NAMALWA (cell line): Measurements from ENCODE around the gene SLC2A5.
"Not testable (repeated sequence)": the region's sequence is repeated elsewhere in the genome, so short reads cannot be mapped to it uniquely, and the experiment has no call there.

Source experiments
- DNase-seq: peaks from one replicate; pipeline ENCODE4 v3.0.0-alpha.2; 2015; ENCODE audit warnings: low spot score

Gene SLC2A5

GRCh38 chr1:9035226-9035625 is 34.2 kb downstream of the SLC2A5 start:
- no peak for DNase-seq

GRCh38 chr1:9033363-9033762 is 36.1 kb downstream of the SLC2A5 start:
- no peak for DNase-seq

DNA sequence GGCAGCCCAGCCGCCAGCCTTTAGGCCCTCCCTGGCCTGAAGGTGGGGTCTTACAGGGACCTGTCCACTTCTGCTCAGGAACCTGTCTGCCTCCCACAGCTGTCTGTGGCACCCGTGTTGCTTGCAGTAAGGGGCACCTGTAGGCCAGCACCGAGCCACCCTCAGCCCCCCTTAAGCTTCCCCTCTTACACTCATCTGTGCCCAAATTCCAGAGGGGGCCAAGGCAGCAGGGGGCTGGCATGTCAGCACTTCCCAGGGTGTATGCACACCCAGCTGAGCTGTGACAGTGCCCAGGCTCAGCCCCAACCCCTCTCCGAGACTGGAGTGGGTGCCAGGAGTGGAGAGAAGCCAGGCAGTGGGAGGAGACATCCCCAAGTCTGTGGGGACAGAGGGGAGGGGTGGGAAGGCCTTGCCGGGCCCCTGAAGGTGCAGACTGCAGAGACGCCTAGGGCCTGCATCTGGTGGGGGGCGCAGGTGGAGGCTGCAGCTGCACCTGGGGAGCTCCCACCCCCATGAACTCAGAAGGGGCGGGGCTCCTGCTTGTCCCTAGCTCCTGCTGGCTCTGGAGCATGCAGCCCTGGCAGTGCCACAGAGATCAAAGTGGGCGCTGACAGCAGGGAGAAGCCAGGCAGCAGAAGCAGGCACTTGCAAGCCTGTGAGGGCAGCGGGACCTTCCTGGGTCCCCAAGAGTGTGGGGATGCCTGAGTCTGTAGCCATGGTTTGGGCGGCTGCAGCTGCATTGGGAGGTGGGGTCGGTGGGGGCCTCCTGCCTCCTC is 37.8 kb downstream of the SLC2A5 start:
- no peak for DNase-seq

- DNase-seq: not testable (repeated sequence)
Measured at GRCh38 chr1:9031077-9031476, 38.4 kb downstream of the SLC2A5 start.

GRCh38 chr1:9028921-9029705 is 40.3 kb downstream of the SLC2A5 start:
- no peak for DNase-seq

DNA sequence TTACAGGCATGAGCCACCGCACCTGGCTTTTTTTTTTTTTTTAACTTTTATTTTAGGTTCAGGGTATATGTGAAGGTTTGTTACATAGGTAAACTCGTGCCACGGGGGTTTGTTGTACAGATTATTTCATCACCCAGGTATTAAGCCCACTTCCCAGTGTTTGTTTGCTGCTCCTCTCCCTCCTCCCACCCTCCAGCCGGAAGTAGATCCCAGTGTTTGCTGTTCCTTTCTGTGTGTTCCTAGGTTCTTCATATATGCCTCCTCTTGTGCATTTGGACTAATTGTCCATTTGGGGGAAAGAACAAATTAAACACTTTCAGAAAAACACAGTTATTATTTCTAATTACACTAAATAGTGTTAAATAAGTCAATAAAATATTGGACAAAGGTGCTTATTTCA is 42.1 kb downstream of the SLC2A5 start:
- DNase-seq: no peak

DNA sequence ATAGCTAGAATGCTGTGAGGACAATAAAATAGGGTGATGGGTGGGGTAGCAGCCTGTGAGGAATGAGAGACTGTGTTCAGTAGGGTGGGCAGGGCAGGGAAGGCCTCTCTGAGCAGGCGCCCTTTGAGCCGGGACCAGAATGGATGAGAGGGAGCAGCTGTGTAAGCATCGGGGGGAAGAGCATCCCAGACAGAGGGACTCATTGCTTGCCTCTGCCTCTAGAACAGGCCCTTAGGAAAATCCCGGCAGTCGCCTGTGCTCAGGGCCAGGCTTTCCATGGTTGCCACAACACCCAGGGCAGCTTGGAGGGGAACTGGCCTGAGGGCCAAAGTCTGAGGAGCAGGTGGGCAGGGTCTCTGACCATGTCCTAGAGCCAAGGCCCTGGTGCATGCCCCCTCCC is 44.0 kb downstream of the SLC2A5 start:
- no peak for DNase-seq

GRCh38 chr1:9024837-9025236 is 44.6 kb downstream of the SLC2A5 start:
- no peak for DNase-seq

- DNase-seq: no peak
Measured at GRCh38 chr1:9022773-9023172, 46.7 kb downstream of the SLC2A5 start.

DNA sequence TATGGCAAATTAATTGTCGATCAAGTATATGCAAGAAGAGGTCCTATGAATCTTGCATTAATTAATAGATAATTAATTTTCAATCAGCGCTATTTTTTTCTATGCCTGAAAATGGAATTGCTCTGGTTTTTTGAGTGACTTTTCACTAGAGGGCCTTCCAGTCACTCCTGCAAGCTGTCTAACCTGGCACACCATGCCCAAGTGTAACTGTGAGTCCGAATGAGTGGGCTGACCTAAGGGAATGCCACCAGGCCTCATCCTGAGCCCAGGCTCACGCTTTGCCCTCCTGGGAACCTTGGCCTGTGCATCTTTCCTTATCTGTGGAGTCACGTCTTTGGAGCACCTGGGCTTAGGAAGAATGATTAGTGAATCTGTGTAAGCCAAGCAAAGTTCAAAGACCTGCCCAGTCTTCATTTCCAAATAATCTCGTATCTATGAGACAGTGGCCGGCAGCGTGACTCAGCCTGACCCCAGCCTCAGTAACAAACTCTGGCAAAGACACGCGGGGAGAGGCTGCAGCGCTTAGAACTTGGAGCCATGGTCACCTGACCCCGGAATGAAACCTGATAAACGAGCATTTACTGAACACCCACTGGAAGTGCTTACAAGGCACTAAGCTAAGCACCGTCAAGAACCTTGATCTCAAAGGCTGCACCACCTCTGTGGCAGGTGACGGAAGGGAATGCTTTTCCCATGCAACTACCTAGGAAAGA is 47.3 kb downstream of the SLC2A5 start:
- not testable (repeated sequence) for DNase-seq

DNA sequence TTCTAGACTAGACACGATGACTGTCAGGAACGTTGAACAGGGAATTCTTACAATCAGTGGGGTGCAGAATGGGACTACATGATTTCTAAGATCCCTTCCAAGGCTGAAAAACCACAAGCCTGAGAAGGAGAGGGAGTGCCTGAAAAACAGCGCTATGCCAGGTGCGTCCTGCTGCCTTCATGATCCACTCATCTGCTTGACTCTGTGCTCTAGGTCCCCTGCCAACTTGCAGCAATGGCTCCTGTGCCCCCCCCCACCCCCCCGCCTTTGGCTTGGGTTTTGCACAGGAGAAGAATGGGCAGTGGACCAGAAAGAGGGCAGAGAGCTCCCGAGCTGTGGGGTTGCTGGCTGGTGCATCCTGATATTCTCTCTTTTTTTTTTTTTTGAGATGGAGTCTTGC is 49.1 kb downstream of the SLC2A5 start:
- no peak for DNase-seq

DNA sequence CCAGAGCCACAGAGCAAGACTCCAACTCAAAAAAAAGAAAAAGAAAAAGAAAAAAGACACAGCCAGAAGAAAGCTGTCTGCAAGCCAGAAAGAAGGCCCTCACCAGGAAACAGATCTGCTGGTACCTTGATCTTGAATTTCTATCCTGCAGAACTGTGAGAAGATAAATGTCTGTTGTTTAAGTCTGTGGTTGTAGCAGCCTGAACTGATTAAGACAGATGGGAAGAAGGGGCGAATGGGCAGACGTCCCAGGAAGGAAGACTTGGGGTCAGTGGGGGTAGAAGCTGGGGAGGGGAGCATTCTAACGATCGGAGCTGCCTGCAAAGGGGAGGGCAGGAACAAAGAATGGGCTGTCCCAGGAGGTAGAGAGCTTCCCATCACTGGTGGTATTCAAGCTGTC is 49.5 kb downstream of the SLC2A5 start:
- no peak for DNase-seq

DNA sequence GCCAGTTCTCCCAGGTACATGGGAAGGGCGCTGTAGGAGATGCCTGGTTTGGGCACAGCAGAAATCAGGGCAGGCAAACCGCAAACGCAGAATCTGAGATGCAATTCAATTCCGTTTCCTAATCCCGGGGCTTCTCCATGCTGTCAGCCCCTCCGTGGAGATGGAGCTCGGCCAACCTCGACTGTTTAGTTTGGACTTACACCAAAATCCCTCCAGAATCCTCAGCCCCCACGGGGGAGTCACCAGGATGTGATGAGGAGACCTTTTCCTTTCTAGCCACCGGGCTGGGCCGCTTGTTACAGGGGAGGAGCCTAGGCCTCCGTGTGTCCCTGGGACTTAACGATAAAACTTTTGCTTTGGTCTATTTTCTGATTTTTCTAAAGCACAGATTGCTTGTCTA is 51.1 kb downstream of the SLC2A5 start:
- DNase-seq: no peak

GRCh38 chr1:9016455-9016854 is 53.0 kb downstream of the SLC2A5 start:
- no peak for DNase-seq

GRCh38 chr1:9014475-9015375 is 54.7 kb downstream of the SLC2A5 start:
- DNase-seq: no peak

DNA sequence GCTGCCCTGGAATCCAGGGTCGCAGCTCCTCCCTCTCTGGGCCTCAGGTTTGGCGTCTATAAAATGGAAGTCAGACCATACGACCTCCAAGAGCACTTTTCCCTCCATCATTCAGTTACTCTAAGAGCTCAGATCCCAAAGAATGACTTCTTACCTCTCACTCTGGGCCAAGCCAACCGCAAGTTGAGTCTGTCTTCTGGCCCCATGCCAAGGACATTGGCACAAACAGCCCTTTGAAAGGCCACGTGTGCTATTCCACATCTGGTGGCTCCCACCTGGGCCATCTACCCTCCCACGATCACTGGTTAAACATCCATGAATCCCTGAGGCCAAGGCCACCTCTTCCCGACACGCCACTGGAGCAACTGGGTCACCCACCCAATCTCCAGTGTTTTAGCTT is 55.6 kb downstream of the SLC2A5 start:
- peak; percentile 33 for DNase-seq

DNA sequence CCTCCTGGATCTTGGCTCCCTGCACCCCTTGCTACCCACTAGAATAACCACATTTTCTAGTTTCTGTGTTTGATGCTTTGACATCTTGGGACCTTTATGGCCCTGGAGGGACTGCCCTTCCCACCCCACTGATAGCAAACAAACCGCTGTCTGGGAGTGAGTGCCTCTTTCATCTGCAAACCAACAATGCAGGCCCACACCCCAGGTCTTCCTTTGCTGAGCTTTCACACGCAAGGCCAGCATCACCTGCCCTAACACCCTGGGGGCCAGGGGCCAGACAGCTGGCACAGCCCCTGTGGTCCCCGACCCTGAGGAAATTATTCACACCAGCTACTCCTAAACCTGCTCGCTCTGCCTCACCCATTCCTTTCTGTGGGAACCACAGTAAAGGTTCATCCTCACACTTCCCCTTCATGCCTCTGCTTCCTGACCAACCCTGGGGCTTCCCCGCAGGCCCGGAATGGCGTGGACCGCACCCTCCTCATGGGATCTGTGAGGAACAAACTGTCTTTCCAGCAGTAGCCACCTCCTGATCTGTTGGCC is 58.6 kb downstream of the SLC2A5 start:
- DNase-seq: no peak

DNA sequence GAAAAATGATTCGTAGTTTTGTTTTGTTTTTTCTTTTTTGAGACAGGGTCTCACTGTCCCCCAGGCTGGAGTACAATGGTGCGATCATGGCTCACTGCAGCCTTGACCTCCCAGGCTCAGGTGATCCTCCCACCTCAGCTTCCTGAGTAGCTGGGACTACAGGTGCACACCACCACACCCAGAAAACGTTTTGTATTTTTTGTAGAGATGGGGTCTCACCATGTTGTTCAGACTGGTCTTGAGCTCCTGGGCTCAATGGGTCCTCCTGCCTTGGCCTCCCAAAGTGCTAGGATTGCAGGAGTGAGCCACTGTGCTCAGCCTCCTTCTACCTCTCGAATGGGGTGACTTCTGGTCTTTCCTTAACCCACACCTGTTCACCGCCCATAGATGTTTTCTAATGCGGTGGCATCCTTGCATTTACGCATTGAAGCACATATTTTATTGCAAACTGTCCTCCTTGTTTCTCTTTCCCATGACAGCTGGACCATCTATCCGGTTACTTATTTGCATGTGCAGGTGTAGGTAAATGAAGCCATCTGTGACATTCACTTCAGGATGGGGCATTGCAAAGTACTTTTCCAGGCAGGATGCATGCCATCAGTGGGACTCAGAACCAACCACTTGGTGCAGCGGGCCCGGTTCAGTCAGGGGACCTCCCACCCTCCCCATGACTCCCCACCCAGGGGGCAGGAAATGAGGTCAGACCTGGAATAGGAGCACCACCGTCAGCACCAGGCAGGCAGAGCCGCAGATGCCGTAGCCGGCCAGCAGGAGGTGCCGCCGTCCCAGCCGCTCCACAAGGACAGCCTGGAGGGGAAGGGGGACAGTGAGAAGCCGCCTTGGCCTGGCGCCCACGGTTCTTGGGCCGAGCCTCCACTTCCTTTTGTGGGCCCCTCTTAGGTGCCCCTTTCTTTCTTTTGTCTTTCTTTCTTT is 59.7 kb downstream of the SLC2A5 start:
- peak; percentile 58 for DNase-seq

GRCh38 chr1:9008236-9008635 is 61.2 kb downstream of the SLC2A5 start:
- DNase-seq: peak; percentile 32

DNA sequence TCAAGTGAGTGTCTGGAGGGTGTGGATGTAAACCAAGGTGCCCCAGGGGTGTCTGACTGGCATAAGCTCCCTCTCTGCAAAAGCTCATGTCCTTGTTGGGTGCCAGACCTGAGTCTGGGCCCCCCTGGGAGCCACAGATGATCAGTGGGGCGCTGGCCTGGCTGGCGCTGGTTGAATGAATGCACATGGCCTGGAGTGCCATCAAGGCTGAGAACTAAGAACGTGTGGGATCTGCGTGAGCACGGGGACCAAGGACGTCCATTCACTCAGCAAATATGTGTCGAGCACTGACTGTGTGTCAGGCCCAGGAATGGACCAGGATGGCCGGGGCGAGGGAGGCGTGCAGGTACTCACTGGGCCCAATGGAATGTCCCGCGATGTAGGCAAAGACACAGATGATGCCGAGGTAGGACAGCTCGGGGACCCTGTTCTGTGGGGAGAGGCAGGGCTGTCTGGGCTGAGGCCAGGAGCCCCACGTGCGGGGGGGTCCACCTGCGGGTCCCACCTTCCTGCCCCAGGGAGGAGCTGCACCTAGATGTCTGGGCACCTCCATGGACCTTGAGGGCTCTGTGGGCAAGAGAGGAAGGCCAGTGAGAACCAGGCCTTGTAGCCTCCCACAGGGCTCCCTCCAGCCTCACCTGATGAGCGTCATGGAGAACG is 62.3 kb downstream of the SLC2A5 start:
- DNase-seq: no peak
